HepG2 (cell line): ENCODE data around the gene SCYL1. TPM values are rescaled to one million over a fixed set of nuclear protein-coding genes. Genes with fewer than 3 reads are reported as not detected.
A peak's percentile ranks its signal among the peaks of the same experiment; 100 is the strongest.

Experiments
- GATA4 ChIP-seq: sonication (generic); IDR thresholded peaks from 2 replicates; pipeline ENCODE4 v1.6.1; 2016; ENCODE audit warnings: antibody characterized with exemption, low read depth, borderline replicate concordance
- IRX3 ChIP-seq: sonication (generic); formaldehyde crosslinking; IDR thresholded peaks from 2 replicates; pipeline ENCODE4 v1.8.1; 2023; ENCODE audit warnings: mild to moderate bottlenecking, low read depth, missing genetic modification reagents, borderline replicate concordance
- ISX ChIP-seq: sonication (generic); formaldehyde crosslinking; conservative IDR thresholded peaks from 2 replicates; pipeline ENCODE4 v1.5.0; 2020; ENCODE audit warnings: missing genetic modification reagents
- SKIL ChIP-seq: sonication (generic); formaldehyde crosslinking; IDR thresholded peaks from 2 replicates; pipeline ENCODE4 v1.8.0; 2022; ENCODE audit warnings: missing genetic modification reagents, mild to moderate bottlenecking, moderate library complexity, borderline replicate concordance
- THAP9 ChIP-seq: sonication (generic); formaldehyde crosslinking; IDR thresholded peaks from 2 replicates; pipeline ENCODE4; 2020; ENCODE audit warnings: missing genetic modification reagents, mild to moderate bottlenecking, borderline replicate concordance
- ZBTB20 ChIP-seq: sonication (generic); formaldehyde crosslinking; IDR thresholded peaks from 2 replicates; pipeline ENCODE4 v1.8.1; 2023; ENCODE audit warnings: missing genetic modification reagents, low read depth, mild to moderate bottlenecking, borderline replicate concordance
- ZBTB4 ChIP-seq: sonication (generic); formaldehyde crosslinking; IDR thresholded peaks from 2 replicates; pipeline ENCODE4 v1.4.0; 2020; ENCODE audit warnings: missing genetic modification reagents, mild to moderate bottlenecking, borderline replicate concordance
- ZFP36L1 ChIP-seq: sonication (generic); formaldehyde crosslinking; IDR thresholded peaks from 2 replicates; pipeline ENCODE4 v1.8.0; 2022; ENCODE audit warnings: mild to moderate bottlenecking, missing genetic modification reagents, moderate library complexity
- ZNF235 ChIP-seq: sonication (generic); formaldehyde crosslinking; IDR thresholded peaks from 2 replicates; pipeline ENCODE4 v1.8.1; 2023; ENCODE audit warnings: mild to moderate bottlenecking, missing genetic modification reagents, borderline replicate concordance
- ZNF678 ChIP-seq: sonication (generic); formaldehyde crosslinking; IDR thresholded peaks from 2 replicates; pipeline ENCODE4 v1.4.0; 2020; ENCODE audit warnings: mild to moderate bottlenecking, missing genetic modification reagents
- polyA plus RNA-seq, 8 experiments: library from polyadenylated mRNA; depleted of rRNA in 3 of 8; stranded (reverse) in 7 of 8; unstranded in 1 of 8; fragments of >200 nt; fragmentation: Illumina TruSeq in 4 of 8; extraction: Trizol in 4 of 8; gene quantifications; 2 replicates each; pipeline versions ENCODE4 v1.2.1 to v1.2.3, GENCODE V29; 2011 to 2016; ENCODE audit warnings: low read depth in 4 of 8, missing spikeins in 1 of 8, mixed read lengths in 1 of 8; ENCODE audit not compliant: insufficient read depth in 1 of 8
- total RNA-seq, 5 experiments: library from RNA; depleted of rRNA; stranded (reverse); fragments of >200 nt; fragmentation: Illumina TruSeq; extraction: Trizol; gene quantifications; 2 replicates each; pipeline ENCODE4 v1.2.3, GENCODE V29; 2016; ENCODE audit warnings: low read depth in 1 of 5
- TF ChIP-seq, protein P1 (sequence below): sonication (generic); formaldehyde crosslinking; IDR thresholded peaks from 2 replicates; pipeline ENCODE4 v1.4.0; 2020; ENCODE audit warnings: missing genetic modification reagents
- TF ChIP-seq, protein P2 (sequence below): sonication (generic); formaldehyde crosslinking; IDR thresholded peaks from 2 replicates; pipeline ENCODE4 v1.8.1; 2023; ENCODE audit warnings: mild to moderate bottlenecking, missing genetic modification reagents

Gene SCYL1
- total and polyA plus RNA-seq, 2 of the 13 experiments (the other 11 are each of a cell fraction or from before 2014, with no cell fraction given): 65.9 to 103 TPM

DNA sequence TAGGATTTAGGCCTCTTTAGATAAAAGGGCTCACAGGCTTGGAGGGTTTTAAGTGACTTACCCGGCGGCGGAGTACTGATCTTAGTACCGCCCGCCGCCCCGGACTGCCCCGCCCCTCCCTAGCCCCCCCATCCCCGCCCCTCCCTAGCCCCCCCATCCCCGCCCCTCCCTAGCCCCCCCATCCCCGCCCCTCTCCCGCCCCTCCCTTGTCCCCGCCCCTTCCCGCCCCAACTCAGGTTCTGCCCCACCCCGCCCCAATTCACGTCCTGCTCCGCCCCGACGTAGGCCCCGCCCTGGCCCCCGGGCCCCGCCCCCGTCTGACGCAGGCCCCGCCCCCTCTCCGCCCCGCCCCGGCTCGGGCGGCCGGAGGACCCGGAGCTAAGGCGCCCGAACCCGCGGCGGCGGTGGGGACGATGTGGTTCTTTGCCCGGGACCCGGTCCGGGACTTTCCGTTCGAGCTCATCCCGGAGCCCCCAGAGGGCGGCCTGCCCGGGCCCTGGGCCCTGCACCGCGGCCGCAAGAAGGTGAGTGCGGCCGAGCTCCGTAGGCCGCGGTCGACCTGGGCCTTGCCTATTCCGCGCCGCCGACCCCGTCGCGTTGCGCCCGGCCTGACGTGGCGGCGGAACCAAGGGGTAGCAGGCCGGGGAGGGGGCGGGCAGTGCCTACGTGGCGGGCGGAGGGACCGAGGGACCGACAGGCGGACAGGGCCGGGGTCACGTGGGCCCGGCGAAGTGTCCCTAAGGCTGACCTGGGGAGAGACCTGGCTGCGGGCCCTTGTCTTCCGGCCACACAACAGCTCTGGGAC lies at the start of gene SCYL1 (continued):
- no peak; the same call in 1 of the 2 replicates for TF ChIP-seq THAP9 (CRISPR knock-in tag)
- no peak for TF ChIP-seq ZBTB20 (CRISPR knock-in tag)
- no peak for TF ChIP-seq SKIL
- TF ChIP-seq ISX (CRISPR knock-in tag): no peak
- no peak for TF ChIP-seq ZFP36L1 (CRISPR knock-in tag)
- TF ChIP-seq, protein P1, sequence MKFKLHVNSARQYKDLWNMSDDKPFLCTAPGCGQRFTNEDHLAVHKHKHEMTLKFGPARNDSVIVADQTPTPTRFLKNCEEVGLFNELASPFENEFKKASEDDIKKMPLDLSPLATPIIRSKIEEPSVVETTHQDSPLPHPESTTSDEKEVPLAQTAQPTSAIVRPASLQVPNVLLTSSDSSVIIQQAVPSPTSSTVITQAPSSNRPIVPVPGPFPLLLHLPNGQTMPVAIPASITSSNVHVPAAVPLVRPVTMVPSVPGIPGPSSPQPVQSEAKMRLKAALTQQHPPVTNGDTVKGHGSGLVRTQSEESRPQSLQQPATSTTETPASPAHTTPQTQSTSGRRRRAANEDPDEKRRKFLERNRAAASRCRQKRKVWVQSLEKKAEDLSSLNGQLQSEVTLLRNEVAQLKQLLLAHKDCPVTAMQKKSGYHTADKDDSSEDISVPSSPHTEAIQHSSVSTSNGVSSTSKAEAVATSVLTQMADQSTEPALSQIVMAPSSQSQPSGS (CRISPR knock-in tag): no peak
- peak; percentile 20; the same call in 1 of the 2 replicates for TF ChIP-seq ZNF678 (CRISPR knock-in tag)
- TF ChIP-seq IRX3: peak; percentile 73; the same call in 1 of the 2 replicates
- TF ChIP-seq, protein P2, sequence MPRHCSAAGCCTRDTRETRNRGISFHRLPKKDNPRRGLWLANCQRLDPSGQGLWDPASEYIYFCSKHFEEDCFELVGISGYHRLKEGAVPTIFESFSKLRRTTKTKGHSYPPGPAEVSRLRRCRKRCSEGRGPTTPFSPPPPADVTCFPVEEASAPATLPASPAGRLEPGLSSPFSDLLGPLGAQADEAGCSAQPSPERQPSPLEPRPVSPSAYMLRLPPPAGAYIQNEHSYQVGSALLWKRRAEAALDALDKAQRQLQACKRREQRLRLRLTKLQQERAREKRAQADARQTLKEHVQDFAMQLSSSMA (CRISPR knock-in tag): no peak
- 0 out of 2 replicates have a peak, but pooled peaks have one; percentile 41 for TF ChIP-seq GATA4
- TF ChIP-seq ZBTB4 (CRISPR knock-in tag): no peak
- TF ChIP-seq ZNF235 (CRISPR knock-in tag): 0 out of 2 replicates have a peak, but pooled peaks have one; percentile 44
